Fibroblast of lung (primary cell): ENCODE data around the gene ELMO1. TPM values are rescaled to one million over a fixed set of nuclear protein-coding genes. Genes with fewer than 3 reads are reported as not detected.

Source experiments
- DNase-seq, 2 donors: peaks; one replicate each; pipeline versions ENCODE4 v3.0.0 to v3.0.0-alpha.2; 2010; ENCODE audit warnings: low read depth in 2 of 2
- H2AFZ ChIP-seq: 2 replicates; pipeline ENCODE4 v1.5.1; 2012; ENCODE audit warnings: low read length, control low read depth, inconsistent platforms
- H3K27ac ChIP-seq: 2 replicates; pipeline ENCODE4 v1.5.1; 2011; ENCODE audit warnings: low read length, control low read depth; ENCODE audit not compliant: insufficient read depth
- H3K27me3 ChIP-seq: 2 replicates; pipeline ENCODE4 v1.5.1; 2011; ENCODE audit warnings: mild to moderate bottlenecking, low read length; ENCODE audit not compliant: control insufficient read depth, insufficient read depth
- H3K36me3 ChIP-seq: 2 replicates; pipeline ENCODE4 v1.5.1; 2011; ENCODE audit warnings: low read length; ENCODE audit not compliant: control insufficient read depth, insufficient read depth
- H3K4me1 ChIP-seq: 2 replicates; pipeline ENCODE4 v1.5.1; 2011; ENCODE audit warnings: low read length; ENCODE audit not compliant: control insufficient read depth, insufficient read depth; ENCODE audit errors: extremely low read depth
- H3K4me2 ChIP-seq: 2 replicates; pipeline ENCODE4 v1.5.1; 2011; ENCODE audit warnings: low read length, control low read depth; ENCODE audit not compliant: insufficient read depth; ENCODE audit errors: extremely low read depth
- H3K4me3 ChIP-seq, 4 experiments: fragments of 200-600 bp in 1 of 4; sonication (generic) in 1 of 4; replicated peaks in 1 of 4; 2 replicates each; pipeline ENCODE4 v1.5.1; 2011 to 2016; ENCODE audit warnings: low read length in 4 of 4, low read depth in 3 of 4, mild to moderate bottlenecking in 3 of 4, control low read depth in 2 of 4, inconsistent platforms in 1 of 4, mixed read lengths in 1 of 4; ENCODE audit not compliant: insufficient read depth in 1 of 4; ENCODE audit errors: control extremely low read depth in 1 of 4
- H3K79me2 ChIP-seq: 2 replicates; pipeline ENCODE4 v1.5.1; 2012; ENCODE audit warnings: mild to moderate bottlenecking, low read length, inconsistent platforms; ENCODE audit not compliant: control insufficient read depth, insufficient read depth
- H3K9ac ChIP-seq: 2 replicates; pipeline ENCODE4 v1.5.1; 2011; ENCODE audit warnings: mild to moderate bottlenecking, low read length, control low read depth; ENCODE audit not compliant: insufficient read depth
- H3K9me3 ChIP-seq: 2 replicates; pipeline ENCODE4 v1.5.1; 2012; ENCODE audit warnings: low read depth, low read length; ENCODE audit not compliant: control insufficient read depth, insufficient read depth
- H4K20me1 ChIP-seq: 2 replicates; pipeline ENCODE4 v1.5.1; 2011; ENCODE audit warnings: low read length; ENCODE audit not compliant: control insufficient read depth, insufficient read depth; ENCODE audit errors: extremely low read depth
- EZH2 ChIP-seq: IDR thresholded peaks from 2 replicates; pipeline ENCODE4 v1.5.1; 2012; ENCODE audit warnings: low read length, control low read depth, mild to moderate bottlenecking; ENCODE audit errors: missing control alignments
- polyA plus RNA-seq, 2 donors: library from polyadenylated mRNA; depleted of rRNA in 1 of 2; stranded (reverse) in 1 of 2; unstranded in 1 of 2; fragments of >200 nt; gene quantifications; 2 replicates each; pipeline ENCODE4 v1.2.1, GENCODE V29; 2011 to 2012; ENCODE audit warnings: missing spikeins in 1 of 2
- total RNA-seq: library from RNA; depleted of rRNA; stranded (reverse); fragments of >200 nt; gene quantifications from 2 replicates; pipeline ENCODE4 v1.2.1, GENCODE V29; 2014
- TF ChIP-seq, protein P1 (sequence below), 2 donors: IDR thresholded peaks in 1 of 2; conservative IDR thresholded peaks in 1 of 2; 1 replicate in 1 of 2; 2 replicates in 1 of 2; pipeline ENCODE4 v1.5.1; 2011 to 2012; ENCODE audit warnings: low read length in 2 of 2, control low read depth in 1 of 2, inconsistent platforms in 1 of 2, low read depth in 1 of 2, mild to moderate bottlenecking in 1 of 2

The ELMO1 gene
- total and polyA plus RNA-seq, 2 donors (not counting 1 experiment from before 2014, with no cell fraction given) = 0.50 TPM; not detected in 1

DNA sequence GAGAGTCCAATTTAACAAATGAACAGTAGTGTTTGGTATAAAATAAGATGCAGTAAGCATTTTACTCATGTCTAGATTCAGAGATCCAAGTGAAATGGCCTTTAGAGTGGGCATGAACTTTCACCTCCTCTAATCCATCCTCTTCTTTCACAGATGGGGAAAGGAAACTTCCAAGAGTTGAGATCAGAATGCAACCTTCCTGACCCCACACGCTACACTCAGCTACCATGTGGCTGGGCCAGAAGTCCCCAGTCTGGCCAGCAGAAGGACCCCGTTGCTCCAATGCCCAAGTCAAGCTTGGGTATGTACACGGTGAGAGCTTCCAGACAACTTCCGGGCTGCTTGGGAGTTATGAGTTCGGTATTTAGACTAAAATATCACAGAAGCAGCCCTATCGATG, 228.0 kb downstream of the ELMO1 start:
- Histone ChIP-seq H3K4me2 (no peak overlapping the region), H3K9ac (no peak overlapping the region), H3K4me1 (no peaks in the 10 kb centered on the region), H3K79me2 (no peaks in the 10 kb centered on the region), H3K27ac (no peak overlapping the region), H3K36me3 (no peaks in the 10 kb centered on the region), H3K4me3 (no peak overlapping the region), H3K27me3 (no peaks in the 10 kb centered on the region), H4K20me1 (no peaks in the 10 kb centered on the region), H2AFZ (no peak overlapping the region), H3K9me3 (no peaks in the 10 kb centered on the region)
- TF ChIP-seq, protein P1, sequence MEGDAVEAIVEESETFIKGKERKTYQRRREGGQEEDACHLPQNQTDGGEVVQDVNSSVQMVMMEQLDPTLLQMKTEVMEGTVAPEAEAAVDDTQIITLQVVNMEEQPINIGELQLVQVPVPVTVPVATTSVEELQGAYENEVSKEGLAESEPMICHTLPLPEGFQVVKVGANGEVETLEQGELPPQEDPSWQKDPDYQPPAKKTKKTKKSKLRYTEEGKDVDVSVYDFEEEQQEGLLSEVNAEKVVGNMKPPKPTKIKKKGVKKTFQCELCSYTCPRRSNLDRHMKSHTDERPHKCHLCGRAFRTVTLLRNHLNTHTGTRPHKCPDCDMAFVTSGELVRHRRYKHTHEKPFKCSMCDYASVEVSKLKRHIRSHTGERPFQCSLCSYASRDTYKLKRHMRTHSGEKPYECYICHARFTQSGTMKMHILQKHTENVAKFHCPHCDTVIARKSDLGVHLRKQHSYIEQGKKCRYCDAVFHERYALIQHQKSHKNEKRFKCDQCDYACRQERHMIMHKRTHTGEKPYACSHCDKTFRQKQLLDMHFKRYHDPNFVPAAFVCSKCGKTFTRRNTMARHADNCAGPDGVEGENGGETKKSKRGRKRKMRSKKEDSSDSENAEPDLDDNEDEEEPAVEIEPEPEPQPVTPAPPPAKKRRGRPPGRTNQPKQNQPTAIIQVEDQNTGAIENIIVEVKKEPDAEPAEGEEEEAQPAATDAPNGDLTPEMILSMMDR (conservative IDR thresholded peaks at IDR 0.05 in 1 of 2, IDR thresholded peaks at IDR 0.05 in 1 of 2; ENCODE audit: low read depth in 1 of 2, low read length in 2 of 2) = no peak
- TF ChIP-seq EZH2 = no peak
- no peak for DNase-seq

DNA sequence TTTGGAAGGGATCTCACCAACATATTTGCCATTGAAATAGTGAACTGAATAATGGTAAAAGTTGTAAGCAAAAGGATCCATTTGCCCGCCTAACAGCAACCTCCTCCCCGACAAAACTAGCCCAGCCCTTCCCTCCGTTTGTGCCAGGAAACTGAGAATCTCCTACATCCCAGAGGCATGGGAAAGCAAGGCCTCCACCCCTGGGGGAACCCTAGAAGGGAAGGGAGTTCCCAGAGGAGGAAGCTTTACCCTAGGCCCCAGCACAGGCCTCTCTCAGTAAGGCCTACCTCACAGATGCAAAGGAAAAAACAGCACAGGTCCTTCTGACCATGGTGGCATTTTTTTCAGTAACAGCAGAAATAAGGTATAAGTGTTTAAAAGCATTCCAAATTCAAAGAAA, 229.7 kb downstream of the ELMO1 start:
- TF ChIP-seq, protein P1 (conservative IDR thresholded peaks at IDR 0.05 in 1 of 2, IDR thresholded peaks at IDR 0.05 in 1 of 2; ENCODE audit: low read depth in 1 of 2, low read length in 2 of 2) = no peak
- TF ChIP-seq EZH2 = no peak
- H3K27me3 ChIP-seq = no peaks in the 10 kb centered on the region
- no peak for DNase-seq
- H3K4me3 ChIP-seq = no peak overlapping the region
- H3K36me3 ChIP-seq = no peaks in the 10 kb centered on the region
- no peaks in the 10 kb centered on the region for H4K20me1 ChIP-seq
- H3K79me2 ChIP-seq = no peaks in the 10 kb centered on the region
- H3K9ac ChIP-seq = no peak overlapping the region
- H3K4me1 ChIP-seq = no peaks in the 10 kb centered on the region
- H2AFZ ChIP-seq = no peak overlapping the region
- no peak overlapping the region for H3K27ac ChIP-seq
- no peak overlapping the region for H3K4me2 ChIP-seq
- no peaks in the 10 kb centered on the region for H3K9me3 ChIP-seq

DNA sequence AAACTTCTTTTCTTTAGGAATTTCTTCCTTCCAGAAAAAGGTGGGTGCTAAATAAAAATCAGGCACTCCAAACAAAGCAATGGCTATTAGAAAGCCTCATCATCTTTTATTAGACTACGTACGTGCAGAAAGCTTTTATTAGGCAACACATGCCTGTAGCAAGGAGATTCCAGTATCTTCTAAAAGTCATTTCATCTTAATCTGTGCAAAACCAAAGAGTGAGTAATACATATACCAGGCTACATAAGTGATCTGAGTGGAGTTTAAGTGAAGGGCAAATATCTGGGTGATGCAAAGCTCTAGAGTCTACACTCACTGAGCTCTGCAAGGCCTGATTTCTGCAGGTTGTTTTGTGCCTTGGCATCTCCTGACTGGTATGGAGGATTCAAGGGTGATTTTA, 231.7 kb downstream of the ELMO1 start:
- Histone ChIP-seq H3K4me1 (no peaks in the 10 kb centered on the region), H3K36me3 (no peaks in the 10 kb centered on the region), H3K27me3 (no peaks in the 10 kb centered on the region), H2AFZ (no peak overlapping the region), H3K4me2 (no peak overlapping the region), H3K79me2 (no peaks in the 10 kb centered on the region), H3K27ac (no peak overlapping the region), H3K9me3 (no peaks in the 10 kb centered on the region), H3K4me3 (no peak overlapping the region), H3K9ac (no peak overlapping the region), H4K20me1 (no peaks in the 10 kb centered on the region)
- no peak for TF ChIP-seq EZH2
- TF ChIP-seq, protein P1 (conservative IDR thresholded peaks at IDR 0.05 in 1 of 2, IDR thresholded peaks at IDR 0.05 in 1 of 2; ENCODE audit: low read depth in 1 of 2, low read length in 2 of 2) = no peak
- DNase-seq = peak in 1 of 2 donors; percentile 28
